Mesothelial cell of epicardium (in vitro differentiated cells): Measurements from ENCODE around the gene LIN7A. TPM values are rescaled to one million over a fixed set of nuclear protein-coding genes. Genes with fewer than 3 reads are reported as not detected.

Experiments used
- DNase-seq, 2 experiments: peaks; one replicate each; pipeline ENCODE4 v3.0.0; 2021; ENCODE audit warnings: low spot score in 2 of 2; ENCODE audit not compliant: unreplicated experiment in 2 of 2
- H3K27ac Mint-ChIP-seq: 2 replicates; pipeline ENCODE4 v1.8.0; 2021; ENCODE audit warnings: mixed read lengths
- H3K27me3 Mint-ChIP-seq: 2 replicates; pipeline ENCODE4 v1.8.0; 2021; ENCODE audit warnings: low read depth, mixed read lengths
- H3K36me3 Mint-ChIP-seq: 2 replicates; pipeline ENCODE4 v1.8.0; 2021; ENCODE audit warnings: mixed read lengths
- H3K4me1 Mint-ChIP-seq: 2 replicates; pipeline ENCODE4 v1.8.0; 2021; ENCODE audit warnings: mixed read lengths
- H3K4me3 Mint-ChIP-seq: 2 replicates; pipeline ENCODE4 v1.8.0; 2021; ENCODE audit warnings: mild to moderate bottlenecking, moderate library complexity, mixed read lengths
- H3K9me3 Mint-ChIP-seq: 2 replicates; pipeline ENCODE4 v1.8.0; 2021; ENCODE audit warnings: mixed read lengths
- CTCF ChIP-seq: fragments of 200-600 bp; sonication (generic); IDR thresholded peaks from one replicate; pipeline ENCODE4 v1.5.0; 2021; ENCODE audit warnings: antibody characterized with exemption; ENCODE audit not compliant: unreplicated experiment
- total RNA-seq: library from RNA; stranded (reverse); gene quantifications from 3 replicates; pipeline ENCODE4 v1.2.1, GENCODE V29; 2021

The LIN7A gene
- total RNA-seq, 1 donor from 2014 or later = 9.9 TPM

GRCh38 chr12:80952443-80952842 is 14.7 kb upstream of the LIN7A start:
- H3K4me3 Mint-ChIP-seq = no peak overlapping the region
- H3K36me3 Mint-ChIP-seq = no peaks in the 10 kb centered on the region
- peaks cover 2% of the 10 kb centered on the region for H3K27me3 Mint-ChIP-seq
- no peak for TF ChIP-seq CTCF
- no peaks in the 10 kb centered on the region for H3K4me1 Mint-ChIP-seq
- no peak overlapping the region for H3K27ac Mint-ChIP-seq
- H3K9me3 Mint-ChIP-seq = no peaks in the 10 kb centered on the region
- no peak for DNase-seq

DNA sequence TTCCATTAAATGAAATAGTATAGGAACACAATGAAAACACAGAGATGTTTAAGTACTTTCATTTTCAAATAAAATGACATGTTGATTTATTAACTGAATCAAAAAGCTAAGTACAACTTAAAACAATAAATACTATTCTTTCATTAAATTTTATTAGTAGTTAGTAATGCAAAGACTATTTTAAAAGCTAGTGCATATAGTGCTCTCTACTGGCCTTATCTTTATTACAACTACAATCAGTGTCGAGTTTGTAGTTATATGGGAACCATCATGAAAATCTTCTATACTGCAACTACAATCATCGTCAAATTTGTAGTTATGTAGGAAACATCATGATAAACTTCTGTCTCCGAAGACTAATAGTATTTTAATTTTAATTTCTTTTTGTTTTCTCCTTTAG is 8.9 kb upstream of the LIN7A start:
- H3K27me3 Mint-ChIP-seq = peaks cover 2% of the 10 kb centered on the region
- H3K36me3 Mint-ChIP-seq = no peaks in the 10 kb centered on the region
- H3K4me1 Mint-ChIP-seq = peaks cover 7% of the 10 kb centered on the region
- no peak overlapping the region for H3K4me3 Mint-ChIP-seq
- H3K9me3 Mint-ChIP-seq = no peaks in the 10 kb centered on the region
- DNase-seq = no peak
- H3K27ac Mint-ChIP-seq = no peak overlapping the region
- no peak for TF ChIP-seq CTCF

DNA sequence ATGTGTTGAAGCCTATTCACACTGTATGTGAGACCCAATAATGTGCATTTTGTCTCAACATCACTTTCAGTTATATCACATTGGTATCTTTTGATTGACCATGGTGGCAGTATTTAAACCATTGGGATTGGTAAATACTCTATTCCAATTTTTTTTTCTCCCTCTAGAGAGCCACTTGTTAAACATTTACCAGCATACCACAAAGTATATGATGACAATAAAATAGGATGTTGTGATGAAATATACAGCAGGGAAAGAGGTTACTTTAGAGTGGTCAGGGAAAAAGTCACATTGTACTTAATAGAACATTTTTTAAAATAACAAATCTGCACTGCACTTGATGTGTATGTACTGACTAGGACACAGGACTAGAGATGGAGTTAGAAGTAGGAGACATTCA is 5.6 kb upstream of the LIN7A start:
- no peak overlapping the region for H3K4me3 Mint-ChIP-seq
- peaks cover 18% of the 10 kb centered on the region for H3K27me3 Mint-ChIP-seq
- H3K36me3 Mint-ChIP-seq = no peaks in the 10 kb centered on the region
- DNase-seq = no peak
- no peak overlapping the region for H3K27ac Mint-ChIP-seq
- H3K9me3 Mint-ChIP-seq = no peaks in the 10 kb centered on the region
- no peak for TF ChIP-seq CTCF
- peaks cover 11% of the 10 kb centered on the region for H3K4me1 Mint-ChIP-seq

DNA sequence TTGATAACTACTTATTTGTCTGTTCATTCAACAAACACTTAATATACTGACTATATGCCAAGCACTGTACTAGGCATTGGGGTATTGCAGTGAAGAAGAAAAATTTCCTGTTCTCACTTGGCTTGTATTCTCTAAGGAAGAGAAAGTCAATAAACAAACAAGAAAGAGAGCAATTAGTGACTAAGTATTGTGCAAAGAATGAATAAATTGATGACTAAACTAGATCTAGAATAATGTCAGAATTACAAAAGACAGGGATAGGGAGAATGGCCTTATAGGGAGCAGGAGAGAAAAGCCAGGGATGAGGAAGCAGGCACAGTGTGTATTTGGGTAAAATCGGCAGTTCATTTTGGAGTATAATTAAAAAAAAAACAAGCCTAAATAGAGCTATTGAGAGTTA is 4.2 kb upstream of the LIN7A start:
- no peaks in the 10 kb centered on the region for H3K36me3 Mint-ChIP-seq
- TF ChIP-seq CTCF = no peak
- no peak overlapping the region for H3K4me3 Mint-ChIP-seq
- peaks cover 14% of the 10 kb centered on the region for H3K4me1 Mint-ChIP-seq
- H3K9me3 Mint-ChIP-seq = no peaks in the 10 kb centered on the region
- no peak for DNase-seq
- no peak overlapping the region for H3K27ac Mint-ChIP-seq
- H3K27me3 Mint-ChIP-seq = peaks cover 25% of the 10 kb centered on the region

- DNase-seq = no peak
- H3K27me3 Mint-ChIP-seq = peaks cover 39% of the 10 kb centered on the region
- H3K4me3 Mint-ChIP-seq = no peak overlapping the region
- peaks cover 20% of the 10 kb centered on the region for H3K4me1 Mint-ChIP-seq
- no peaks in the 10 kb centered on the region for H3K9me3 Mint-ChIP-seq
- no peak overlapping the region for H3K27ac Mint-ChIP-seq
- H3K36me3 Mint-ChIP-seq = no peaks in the 10 kb centered on the region
- TF ChIP-seq CTCF = no peak
Measured at GRCh38 chr12:80939231-80939950, 1.7 kb upstream of the LIN7A start.
